ENCODE measurements around the gene C4B.

DNA sequence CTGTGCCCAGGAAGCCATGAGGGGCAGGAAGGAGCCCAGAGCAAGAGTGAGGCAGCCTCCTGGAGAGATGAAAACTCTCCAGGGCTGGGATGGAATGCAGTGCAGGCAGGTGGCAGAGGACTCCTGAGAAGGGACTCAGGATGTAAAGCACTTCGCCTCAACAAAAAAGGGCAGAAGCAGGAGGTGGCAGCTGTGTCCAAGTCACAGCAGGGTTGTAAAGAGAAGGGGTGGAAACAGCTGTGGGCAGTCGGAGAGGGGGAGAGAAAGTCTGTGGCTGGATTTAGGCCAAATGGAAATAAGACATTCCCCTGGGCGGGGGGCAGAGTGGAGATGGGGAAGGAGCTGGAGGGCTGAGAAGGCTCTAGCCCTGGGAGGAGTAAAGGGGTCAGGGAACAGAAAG lies 58.5 kb downstream of the C4B start:
- TF ChIP-seq, protein P1, sequence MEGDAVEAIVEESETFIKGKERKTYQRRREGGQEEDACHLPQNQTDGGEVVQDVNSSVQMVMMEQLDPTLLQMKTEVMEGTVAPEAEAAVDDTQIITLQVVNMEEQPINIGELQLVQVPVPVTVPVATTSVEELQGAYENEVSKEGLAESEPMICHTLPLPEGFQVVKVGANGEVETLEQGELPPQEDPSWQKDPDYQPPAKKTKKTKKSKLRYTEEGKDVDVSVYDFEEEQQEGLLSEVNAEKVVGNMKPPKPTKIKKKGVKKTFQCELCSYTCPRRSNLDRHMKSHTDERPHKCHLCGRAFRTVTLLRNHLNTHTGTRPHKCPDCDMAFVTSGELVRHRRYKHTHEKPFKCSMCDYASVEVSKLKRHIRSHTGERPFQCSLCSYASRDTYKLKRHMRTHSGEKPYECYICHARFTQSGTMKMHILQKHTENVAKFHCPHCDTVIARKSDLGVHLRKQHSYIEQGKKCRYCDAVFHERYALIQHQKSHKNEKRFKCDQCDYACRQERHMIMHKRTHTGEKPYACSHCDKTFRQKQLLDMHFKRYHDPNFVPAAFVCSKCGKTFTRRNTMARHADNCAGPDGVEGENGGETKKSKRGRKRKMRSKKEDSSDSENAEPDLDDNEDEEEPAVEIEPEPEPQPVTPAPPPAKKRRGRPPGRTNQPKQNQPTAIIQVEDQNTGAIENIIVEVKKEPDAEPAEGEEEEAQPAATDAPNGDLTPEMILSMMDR (IDR thresholded peaks at IDR 0.05) = no peak
- TF ChIP-seq, protein P2, sequence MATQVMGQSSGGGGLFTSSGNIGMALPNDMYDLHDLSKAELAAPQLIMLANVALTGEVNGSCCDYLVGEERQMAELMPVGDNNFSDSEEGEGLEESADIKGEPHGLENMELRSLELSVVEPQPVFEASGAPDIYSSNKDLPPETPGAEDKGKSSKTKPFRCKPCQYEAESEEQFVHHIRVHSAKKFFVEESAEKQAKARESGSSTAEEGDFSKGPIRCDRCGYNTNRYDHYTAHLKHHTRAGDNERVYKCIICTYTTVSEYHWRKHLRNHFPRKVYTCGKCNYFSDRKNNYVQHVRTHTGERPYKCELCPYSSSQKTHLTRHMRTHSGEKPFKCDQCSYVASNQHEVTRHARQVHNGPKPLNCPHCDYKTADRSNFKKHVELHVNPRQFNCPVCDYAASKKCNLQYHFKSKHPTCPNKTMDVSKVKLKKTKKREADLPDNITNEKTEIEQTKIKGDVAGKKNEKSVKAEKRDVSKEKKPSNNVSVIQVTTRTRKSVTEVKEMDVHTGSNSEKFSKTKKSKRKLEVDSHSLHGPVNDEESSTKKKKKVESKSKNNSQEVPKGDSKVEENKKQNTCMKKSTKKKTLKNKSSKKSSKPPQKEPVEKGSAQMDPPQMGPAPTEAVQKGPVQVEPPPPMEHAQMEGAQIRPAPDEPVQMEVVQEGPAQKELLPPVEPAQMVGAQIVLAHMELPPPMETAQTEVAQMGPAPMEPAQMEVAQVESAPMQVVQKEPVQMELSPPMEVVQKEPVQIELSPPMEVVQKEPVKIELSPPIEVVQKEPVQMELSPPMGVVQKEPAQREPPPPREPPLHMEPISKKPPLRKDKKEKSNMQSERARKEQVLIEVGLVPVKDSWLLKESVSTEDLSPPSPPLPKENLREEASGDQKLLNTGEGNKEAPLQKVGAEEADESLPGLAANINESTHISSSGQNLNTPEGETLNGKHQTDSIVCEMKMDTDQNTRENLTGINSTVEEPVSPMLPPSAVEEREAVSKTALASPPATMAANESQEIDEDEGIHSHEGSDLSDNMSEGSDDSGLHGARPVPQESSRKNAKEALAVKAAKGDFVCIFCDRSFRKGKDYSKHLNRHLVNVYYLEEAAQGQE (IDR thresholded peaks at IDR 0.05; ENCODE audit: insufficient read depth in 1 of 2, low read depth in 2 of 2, low read length in 1 of 2) = no peak
